Nephron (organoid): Measurements from ENCODE around the gene TNFAIP6.

Experiments
- H3K27ac Mint-ChIP-seq, 3 experiments: 2 replicates each; pipeline ENCODE4 v1.8.0; 2020; ENCODE audit warnings: mixed read lengths in 3 of 3, mild to moderate bottlenecking in 2 of 3, moderate library complexity in 1 of 3
- H3K27me3 Mint-ChIP-seq: 2 replicates; pipeline ENCODE4 v1.8.0; 2021; ENCODE audit warnings: low read depth, mild to moderate bottlenecking, moderate library complexity, mixed read lengths
- H3K36me3 Mint-ChIP-seq: 2 replicates; pipeline ENCODE4 v1.8.0; 2020; ENCODE audit warnings: low read depth, mixed read lengths
- H3K4me1 Mint-ChIP-seq: 2 replicates; pipeline ENCODE4 v1.8.0; 2020; ENCODE audit warnings: mixed read lengths
- H3K4me3 Mint-ChIP-seq, 3 experiments: 2 replicates each; pipeline ENCODE4 v1.8.0; 2020; ENCODE audit warnings: mild to moderate bottlenecking in 3 of 3, mixed read lengths in 3 of 3, moderate library complexity in 2 of 3
- H3K9me3 Mint-ChIP-seq: 2 replicates; pipeline ENCODE4 v1.8.0; 2020; ENCODE audit warnings: mixed read lengths
- TF ChIP-seq, protein P1 (sequence below), 3 experiments: fragments of 200-600 bp; sonication (generic); IDR thresholded peaks; one replicate each; pipeline ENCODE4 v1.5.0; 2021; ENCODE audit warnings: antibody characterized with exemption in 3 of 3; ENCODE audit not compliant: unreplicated experiment in 3 of 3

Gene TNFAIP6

DNA sequence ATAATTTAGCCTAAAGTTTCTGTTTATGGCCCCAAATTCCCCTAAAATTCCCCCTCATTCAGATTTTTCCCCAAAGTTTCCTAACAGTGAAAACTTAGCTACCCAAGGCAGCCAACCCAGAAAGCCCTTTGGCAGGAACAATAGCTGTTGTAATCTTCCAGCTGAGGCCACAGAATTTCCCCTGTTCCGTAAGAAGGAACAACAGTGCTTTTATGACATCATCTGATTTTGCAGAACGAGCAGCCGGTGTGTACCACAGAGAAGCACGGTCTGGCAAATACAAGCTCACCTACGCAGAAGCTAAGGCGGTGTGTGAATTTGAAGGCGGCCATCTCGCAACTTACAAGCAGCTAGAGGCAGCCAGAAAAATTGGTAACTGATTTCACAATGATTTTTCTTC, 6.3 kb downstream of the TNFAIP6 start:
- Mint-ChIP-seq H3K9me3 (no peaks in the 10 kb centered on the region), H3K27me3 (no peaks in the 10 kb centered on the region), H3K36me3 (no peaks in the 10 kb centered on the region), H3K4me3 (no peak overlapping the region), H3K27ac (no peak overlapping the region), H3K4me1 (no peaks in the 10 kb centered on the region)
- TF ChIP-seq, protein P1, sequence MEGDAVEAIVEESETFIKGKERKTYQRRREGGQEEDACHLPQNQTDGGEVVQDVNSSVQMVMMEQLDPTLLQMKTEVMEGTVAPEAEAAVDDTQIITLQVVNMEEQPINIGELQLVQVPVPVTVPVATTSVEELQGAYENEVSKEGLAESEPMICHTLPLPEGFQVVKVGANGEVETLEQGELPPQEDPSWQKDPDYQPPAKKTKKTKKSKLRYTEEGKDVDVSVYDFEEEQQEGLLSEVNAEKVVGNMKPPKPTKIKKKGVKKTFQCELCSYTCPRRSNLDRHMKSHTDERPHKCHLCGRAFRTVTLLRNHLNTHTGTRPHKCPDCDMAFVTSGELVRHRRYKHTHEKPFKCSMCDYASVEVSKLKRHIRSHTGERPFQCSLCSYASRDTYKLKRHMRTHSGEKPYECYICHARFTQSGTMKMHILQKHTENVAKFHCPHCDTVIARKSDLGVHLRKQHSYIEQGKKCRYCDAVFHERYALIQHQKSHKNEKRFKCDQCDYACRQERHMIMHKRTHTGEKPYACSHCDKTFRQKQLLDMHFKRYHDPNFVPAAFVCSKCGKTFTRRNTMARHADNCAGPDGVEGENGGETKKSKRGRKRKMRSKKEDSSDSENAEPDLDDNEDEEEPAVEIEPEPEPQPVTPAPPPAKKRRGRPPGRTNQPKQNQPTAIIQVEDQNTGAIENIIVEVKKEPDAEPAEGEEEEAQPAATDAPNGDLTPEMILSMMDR (IDR thresholded peaks at IDR 0.05; ENCODE audit: unreplicated experiment in 3 of 3) = no peak

DNA sequence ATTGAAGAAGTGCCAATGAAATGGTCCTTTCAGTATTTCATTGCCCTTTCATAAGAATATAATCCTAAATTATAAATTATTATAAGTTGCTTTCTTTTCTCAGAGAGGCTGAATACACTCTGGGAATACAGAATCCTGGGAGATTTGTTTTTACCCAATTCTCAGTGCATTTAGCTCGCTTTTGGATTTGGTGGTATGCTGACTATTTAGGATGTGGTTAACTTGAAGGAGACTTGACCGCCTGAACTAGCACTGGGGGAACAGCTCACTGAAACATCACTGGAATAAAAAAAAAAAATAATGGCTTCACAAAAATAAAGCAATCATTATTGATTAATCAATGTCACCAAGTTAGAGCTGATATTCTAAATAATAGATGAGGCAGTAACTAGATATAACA, 10.2 kb downstream of the TNFAIP6 start:
- H3K27ac Mint-ChIP-seq = no peak overlapping the region

DNA sequence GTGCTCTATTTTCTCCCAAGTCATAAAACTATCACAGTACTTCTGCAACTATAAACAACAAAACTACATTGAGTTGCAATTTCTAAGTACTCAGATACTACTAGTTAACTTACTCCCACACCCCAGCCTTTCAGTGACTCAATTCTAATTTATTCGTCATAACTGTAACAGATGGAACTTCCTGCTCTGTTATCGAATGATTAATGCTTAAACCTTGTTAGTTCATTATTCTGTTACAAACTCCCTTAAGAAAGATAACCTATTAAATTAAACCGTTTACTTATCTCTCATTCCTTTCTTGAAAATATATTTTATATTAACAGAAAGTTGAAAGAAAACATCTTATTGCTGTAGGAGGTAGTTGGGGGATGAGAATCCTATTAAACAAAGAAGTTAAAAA, 17.0 kb downstream of the TNFAIP6 start:
- Mint-ChIP-seq H3K27ac (peak overlapping the region; percentile 31 to 63 (median 42)), H3K27me3 (no peaks in the 10 kb centered on the region), H3K9me3 (no peaks in the 10 kb centered on the region), H3K36me3 (no peaks in the 10 kb centered on the region), H3K4me3 (no peak overlapping the region), H3K4me1 (peaks cover 6% of the 10 kb centered on the region)
- TF ChIP-seq, protein P1 (IDR thresholded peaks at IDR 0.05; ENCODE audit: unreplicated experiment in 3 of 3) = no peak

More for the DNA sequence above, 10.2 kb downstream of the TNFAIP6 start:
- Mint-ChIP-seq H3K4me3 (no peak overlapping the region), H3K27me3 (no peaks in the 10 kb centered on the region), H3K9me3 (no peaks in the 10 kb centered on the region), H3K36me3 (no peaks in the 10 kb centered on the region), H3K4me1 (no peaks in the 10 kb centered on the region)
- TF ChIP-seq, protein P1 (IDR thresholded peaks at IDR 0.05; ENCODE audit: unreplicated experiment in 3 of 3) = no peak

DNA sequence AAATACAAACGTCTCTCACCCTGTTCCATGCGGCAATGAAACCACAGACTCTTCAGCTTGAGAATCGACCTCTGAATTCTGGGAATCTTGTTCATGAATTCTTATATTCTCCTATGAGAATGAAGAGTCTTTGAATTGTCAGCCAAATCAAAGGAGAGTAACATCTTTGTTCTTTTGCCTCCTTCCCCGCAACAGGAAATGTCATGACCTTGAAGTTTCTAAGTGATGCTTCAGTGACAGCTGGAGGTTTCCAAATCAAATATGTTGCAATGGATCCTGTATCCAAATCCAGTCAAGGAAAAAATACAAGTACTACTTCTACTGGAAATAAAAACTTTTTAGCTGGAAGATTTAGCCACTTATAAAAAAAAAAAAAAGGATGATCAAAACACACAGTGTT, 21.8 kb downstream of the TNFAIP6 start:
- H3K27ac Mint-ChIP-seq = no peak overlapping the region
- TF ChIP-seq, protein P1 (IDR thresholded peaks at IDR 0.05; ENCODE audit: unreplicated experiment in 3 of 3) = no peak
- no peaks in the 10 kb centered on the region for H3K36me3 Mint-ChIP-seq
- H3K27me3 Mint-ChIP-seq = peaks cover 4% of the 10 kb centered on the region
- H3K4me3 Mint-ChIP-seq = no peak overlapping the region
- H3K9me3 Mint-ChIP-seq = no peaks in the 10 kb centered on the region
- H3K4me1 Mint-ChIP-seq = peaks cover 4% of the 10 kb centered on the region

DNA sequence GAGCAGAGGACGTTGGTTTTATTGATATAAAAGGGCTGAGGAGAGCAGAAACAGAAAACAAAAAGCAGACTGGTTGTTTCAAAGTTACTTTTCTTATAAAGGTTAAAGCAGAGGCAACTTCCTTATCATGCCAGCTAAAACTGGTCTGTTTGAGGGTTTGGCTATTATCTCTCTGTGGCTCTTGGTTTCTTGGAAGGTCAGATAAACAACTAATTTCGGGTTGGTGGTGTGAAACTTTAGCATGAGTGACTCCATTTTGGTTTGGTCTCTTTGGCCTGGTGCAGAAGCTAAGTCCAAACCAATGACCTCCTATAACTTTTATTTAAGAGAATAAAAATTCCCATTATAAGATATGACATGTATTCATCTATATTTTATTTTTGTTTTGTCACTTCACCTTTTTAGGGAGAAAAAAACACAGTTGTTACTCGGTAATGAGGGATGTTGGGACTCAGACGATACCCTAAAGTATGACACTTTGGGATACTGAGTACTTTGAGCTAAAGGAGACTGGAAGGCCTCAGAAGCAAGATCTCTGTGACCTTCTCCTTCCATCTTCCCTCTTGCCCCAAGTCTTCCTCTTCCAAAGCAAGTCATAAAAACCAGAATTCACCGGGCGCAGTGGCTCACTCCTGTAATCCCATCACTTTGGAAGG, 23.3 kb downstream of the TNFAIP6 start:
- TF ChIP-seq, protein P1 (IDR thresholded peaks at IDR 0.05; ENCODE audit: unreplicated experiment in 3 of 3) = no peak
- H3K4me3 Mint-ChIP-seq = no peak overlapping the region
- H3K27ac Mint-ChIP-seq = no peak overlapping the region
- H3K4me1 Mint-ChIP-seq = no peaks in the 10 kb centered on the region
- no peaks in the 10 kb centered on the region for H3K36me3 Mint-ChIP-seq
- H3K27me3 Mint-ChIP-seq = peaks cover 4% of the 10 kb centered on the region
- no peaks in the 10 kb centered on the region for H3K9me3 Mint-ChIP-seq

DNA sequence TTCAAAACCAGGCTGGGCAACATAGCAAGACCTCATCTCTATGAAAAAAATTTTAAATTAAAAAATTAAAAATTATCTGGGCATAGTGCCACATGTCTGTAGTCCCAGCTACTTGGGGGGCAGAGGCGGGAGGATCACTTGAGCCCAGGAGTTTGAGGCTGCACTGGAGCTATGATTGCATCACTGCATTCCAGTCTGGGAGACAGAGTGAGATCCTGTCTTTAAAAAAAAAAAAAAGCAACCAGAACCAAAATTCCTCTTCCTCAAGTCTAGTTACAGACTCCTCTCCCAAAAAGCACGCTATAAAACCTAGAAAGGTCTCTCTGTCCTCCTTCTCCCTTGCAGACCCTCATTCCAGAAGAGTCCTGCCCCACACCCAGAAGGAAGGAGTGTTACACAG, 23.9 kb downstream of the TNFAIP6 start:
- TF ChIP-seq, protein P1 (IDR thresholded peaks at IDR 0.05; ENCODE audit: unreplicated experiment in 3 of 3) = no peak
- H3K36me3 Mint-ChIP-seq = no peaks in the 10 kb centered on the region
- no peak overlapping the region for H3K27ac Mint-ChIP-seq
- H3K9me3 Mint-ChIP-seq = no peaks in the 10 kb centered on the region
- peaks cover 4% of the 10 kb centered on the region for H3K27me3 Mint-ChIP-seq
- no peak overlapping the region for H3K4me3 Mint-ChIP-seq
- H3K4me1 Mint-ChIP-seq = no peaks in the 10 kb centered on the region
